Breast epithelium (tissue), 4 donors: ENCODE results near the gene CCDC187. TPM values are rescaled to one million over a fixed set of nuclear protein-coding genes. Genes with fewer than 3 reads are reported as not detected.

Source experiments
- DNase-seq, 2 donors: peaks; one replicate each; pipeline ENCODE4 v3.0.0-alpha.2; 2019; ENCODE audit warnings: low spot score in 2 of 2
- H3K27ac ChIP-seq, 2 donors: fragments of 200-600 bp; sonication (generic) in 1 of 2; one replicate each; pipeline ENCODE4 v1.5.1; 2016 to 2019; ENCODE audit warnings: mild to moderate bottlenecking in 1 of 2
- H3K27me3 ChIP-seq, 2 donors: fragments of 200-600 bp; sonication (generic) in 1 of 2; one replicate each; pipeline versions ENCODE4 v1.5.1 to v1.6.0; 2017 to 2019; ENCODE audit warnings: control low read depth in 1 of 2, mild to moderate bottlenecking in 1 of 2
- H3K36me3 ChIP-seq: fragments of 200-600 bp; one replicate; pipeline ENCODE4 v1.5.1; 2019
- H3K4me1 ChIP-seq, 2 donors: fragments of 200-600 bp; sonication (generic); one replicate each; pipeline ENCODE4 v1.5.1; 2016 to 2019; ENCODE audit warnings: control low read depth in 1 of 2
- H3K4me3 ChIP-seq, 3 donors: fragments of 200-600 bp; sonication (generic); 1 replicate in 2 of 3; 2 replicates in 1 of 3; pipeline ENCODE4 v1.5.1; 2016 to 2019; ENCODE audit warnings: mild to moderate bottlenecking in 3 of 3, moderate library complexity in 2 of 3
- H3K9me3 ChIP-seq, 2 donors: fragments of 200-600 bp; sonication (generic) in 1 of 2; one replicate each; pipeline ENCODE4 v1.5.1; 2016 to 2019; ENCODE audit warnings: control low read depth in 1 of 2
- CTCF ChIP-seq, 3 donors: fragments of 450-650 bp; IDR thresholded peaks; one replicate each; pipeline ENCODE4 v1.5.1; 2016 to 2017; ENCODE audit warnings: antibody characterized with exemption in 3 of 3, mild to moderate bottlenecking in 3 of 3, moderate library complexity in 3 of 3
- POLR2A ChIP-seq: fragments of 450-650 bp; IDR thresholded peaks from one replicate; pipeline ENCODE4 v1.6.1; 2016; ENCODE audit warnings: antibody characterized with exemption, mild to moderate bottlenecking, moderate library complexity
- POLR2AphosphoS5 ChIP-seq, 3 donors: sonication (generic); formaldehyde crosslinking; IDR thresholded peaks; one replicate each; pipeline ENCODE4 v1.6.1; 2017; ENCODE audit warnings: antibody characterized with exemption in 3 of 3
- intact Hi-C: fragments of 100-400 bp; cut with DNase I; formaldehyde crosslinking; loops from one replicate; pipeline ENCODE4 v1.15.1; 2023; ENCODE audit warnings: low total_unique reads
- total RNA-seq, 3 donors: library from RNA; depleted of rRNA; stranded (reverse); fragments of >200 nt; gene quantifications; one replicate each; pipeline ENCODE4 v1.1.0, GENCODE V29; 2016

The CCDC187 gene
- total RNA-seq, 3 donors from 2014 or later = not detected

- TF ChIP-seq CTCF (IDR thresholded peaks at IDR 0.05) = peak in 1 of 3 donors; percentile 31
- TF ChIP-seq POLR2A = no peak
- TF ChIP-seq POLR2AphosphoS5 (IDR thresholded peaks at IDR 0.05) = no peak
- Histone ChIP-seq H3K4me1 (peaks cover 8 to 9% of the 10 kb centered on the region in 2 donors), H3K27ac (peak overlapping the region; percentile 31 to 63), H3K27me3 (no peaks in the 10 kb centered on the region), H3K4me3 (peak overlapping the region; percentile 20 to 54 (median 39)), H3K36me3 (no peaks in the 10 kb centered on the region), H3K9me3 (no peaks in the 10 kb centered on the region)
- DNase-seq = no peak
- intact Hi-C loops = no loop called here
Observed at GRCh38 chr9:136345281-136346156, 41.6 kb upstream of the CCDC187 start.

- Histone ChIP-seq H3K4me3 (peak overlapping the region in 2 of 3 donors; percentile 39 to 54), H3K4me1 (peaks cover 8 to 9% of the 10 kb centered on the region in 2 donors), H3K27me3 (no peaks in the 10 kb centered on the region), H3K27ac (peak overlapping the region; percentile 21 to 63), H3K9me3 (no peaks in the 10 kb centered on the region), H3K36me3 (no peaks in the 10 kb centered on the region)
- no peak for DNase-seq
- TF ChIP-seq POLR2A = no peak
- no peak for TF ChIP-seq POLR2AphosphoS5 (IDR thresholded peaks at IDR 0.05)
- TF ChIP-seq CTCF (IDR thresholded peaks at IDR 0.05) = no peak
- intact Hi-C loops = no loop called here
Observed at GRCh38 chr9:136344544-136345280, 40.8 kb upstream of the CCDC187 start.

DNA sequence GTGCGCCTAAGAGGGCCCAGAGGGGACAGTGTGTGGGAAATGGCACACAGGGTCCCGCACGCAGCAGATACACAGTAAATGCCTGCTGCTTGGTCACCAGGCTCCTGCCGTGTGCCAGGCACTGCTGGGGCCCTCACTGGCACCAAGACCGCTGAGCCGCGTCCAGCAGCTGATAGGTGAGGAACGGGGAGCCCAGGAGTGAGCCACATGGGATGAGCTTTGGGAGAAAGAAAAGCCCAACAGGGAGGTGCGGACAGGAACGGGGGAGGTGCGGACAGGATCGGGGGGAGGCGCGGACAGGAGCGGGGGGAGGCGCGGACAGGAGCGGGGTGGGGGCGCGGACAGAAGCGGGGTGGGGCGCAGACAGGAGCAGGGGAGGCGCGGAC is 40.0 kb upstream of the CCDC187 start:
- Histone ChIP-seq H3K27ac (no peak overlapping the region), H3K4me1 (peaks cover 8 to 9% of the 10 kb centered on the region in 2 donors)

GRCh38 chr9:136343121-136343883 is 39.4 kb upstream of the CCDC187 start:
- TF ChIP-seq POLR2AphosphoS5 (IDR thresholded peaks at IDR 0.05) (no peak), POLR2A (no peak), CTCF (IDR thresholded peaks at IDR 0.05) (no peak)
- peak overlapping the region in 2 of 3 donors; percentile 53 to 61 for H3K4me3 ChIP-seq
- H3K4me1 ChIP-seq = peaks cover 8 to 9% of the 10 kb centered on the region in 2 donors
- no peaks in the 10 kb centered on the region for H3K9me3 ChIP-seq
- no peaks in the 10 kb centered on the region for H3K36me3 ChIP-seq
- no peaks in the 10 kb centered on the region for H3K27me3 ChIP-seq
- intact Hi-C loops = no loop called here
- no peak for DNase-seq
- H3K27ac ChIP-seq = peak overlapping the region; percentile 61 to 68

More for the DNA sequence above, 40.0 kb upstream of the CCDC187 start:
- TF ChIP-seq POLR2A = no peak
- no peak for TF ChIP-seq CTCF (IDR thresholded peaks at IDR 0.05)
- no peak for TF ChIP-seq POLR2AphosphoS5 (IDR thresholded peaks at IDR 0.05)
- no peaks in the 10 kb centered on the region for H3K9me3 ChIP-seq
- H3K36me3 ChIP-seq = no peaks in the 10 kb centered on the region
- intact Hi-C loops = no loop called here
- no peak for DNase-seq
- no peaks in the 10 kb centered on the region for H3K27me3 ChIP-seq
- H3K4me3 ChIP-seq = no peak overlapping the region
